Stimulated activated memory B cell treated with anti-CD40 and anti-IgM and Interleukin-4, amounts not matched to agents 10 μg/mL and 1 μg/mL and 100 μg/mL, for 72 hours (primary cell): Measurements from ENCODE around the gene ASTN2.

Experiments used
- ATAC-seq: fragments of 150-1000 bp; cut with Tn5 transposase; 2 replicates; pipeline ENCODE4 v1.10.0; 2021
- H3K27ac Mint-ChIP-seq: one replicate; pipeline ENCODE4 v1.8.0; 2022; ENCODE audit warnings: mild to moderate bottlenecking, mixed read lengths
- H3K27me3 Mint-ChIP-seq: one replicate; pipeline ENCODE4 v1.8.0; 2022; ENCODE audit warnings: mixed read lengths
- H3K36me3 Mint-ChIP-seq: one replicate; pipeline ENCODE4 v1.8.0; 2022; ENCODE audit warnings: mixed read lengths
- H3K4me1 Mint-ChIP-seq: one replicate; pipeline ENCODE4 v1.8.0; 2022; ENCODE audit warnings: mixed read lengths
- H3K4me3 Mint-ChIP-seq: one replicate; pipeline ENCODE4 v1.8.0; 2022; ENCODE audit warnings: mild to moderate bottlenecking, moderate library complexity, mixed read lengths
- H3K9me3 Mint-ChIP-seq: one replicate; pipeline ENCODE4 v1.8.0; 2022; ENCODE audit warnings: mixed read lengths

Gene ASTN2

GRCh38 chr9:116806075-116806474, 608.8 kb downstream of the ASTN2 start:
- no peak for ATAC-seq
- Mint-ChIP-seq H3K4me3 (no peak overlapping the region), H3K27me3 (no peaks in the 10 kb centered on the region), H3K9me3 (no peaks in the 10 kb centered on the region), H3K36me3 (no peaks in the 10 kb centered on the region), H3K27ac (no peak overlapping the region), H3K4me1 (peaks cover under 1% of the 10 kb centered on the region)

- H3K4me1 Mint-ChIP-seq = peaks cover 6% of the 10 kb centered on the region
- H3K27me3 Mint-ChIP-seq = no peaks in the 10 kb centered on the region
- no peaks in the 10 kb centered on the region for H3K9me3 Mint-ChIP-seq
- H3K27ac Mint-ChIP-seq = no peak overlapping the region
- ATAC-seq = peak; percentile 60
- no peak overlapping the region for H3K4me3 Mint-ChIP-seq
- H3K36me3 Mint-ChIP-seq = no peaks in the 10 kb centered on the region
These were observed 614.0 kb downstream of the ASTN2 start for GRCh38 chr9:116800885-116801284.

- H3K9me3 Mint-ChIP-seq = no peaks in the 10 kb centered on the region
- H3K36me3 Mint-ChIP-seq = no peaks in the 10 kb centered on the region
- no peak for ATAC-seq
- H3K4me1 Mint-ChIP-seq = peaks cover 6% of the 10 kb centered on the region
- H3K4me3 Mint-ChIP-seq = no peak overlapping the region
- H3K27ac Mint-ChIP-seq = no peak overlapping the region
- H3K27me3 Mint-ChIP-seq = no peaks in the 10 kb centered on the region
These were observed 614.8 kb downstream of the ASTN2 start for GRCh38 chr9:116800074-116800473.

- Mint-ChIP-seq H3K27me3 (no peaks in the 10 kb centered on the region), H3K27ac (no peak overlapping the region), H3K9me3 (no peaks in the 10 kb centered on the region), H3K4me3 (no peak overlapping the region), H3K4me1 (peaks cover 6% of the 10 kb centered on the region), H3K36me3 (no peaks in the 10 kb centered on the region)
- no peak for ATAC-seq
These were observed 616.3 kb downstream of the ASTN2 start for GRCh38 chr9:116798521-116798920.

- H3K4me1 Mint-ChIP-seq = peaks cover 6% of the 10 kb centered on the region
- no peak overlapping the region for H3K27ac Mint-ChIP-seq
- no peaks in the 10 kb centered on the region for H3K36me3 Mint-ChIP-seq
- no peaks in the 10 kb centered on the region for H3K9me3 Mint-ChIP-seq
- no peaks in the 10 kb centered on the region for H3K27me3 Mint-ChIP-seq
- no peak overlapping the region for H3K4me3 Mint-ChIP-seq
- no peak for ATAC-seq
These were observed 617.6 kb downstream of the ASTN2 start for GRCh38 chr9:116797276-116797675.

- Mint-ChIP-seq H3K36me3 (no peaks in the 10 kb centered on the region), H3K27ac (no peak overlapping the region), H3K4me3 (no peak overlapping the region), H3K9me3 (no peaks in the 10 kb centered on the region), H3K4me1 (peaks cover 6% of the 10 kb centered on the region), H3K27me3 (no peaks in the 10 kb centered on the region)
- no peak for ATAC-seq
These were observed 618.2 kb downstream of the ASTN2 start for GRCh38 chr9:116796669-116797068.

GRCh38 chr9:116795821-116796220, 619.0 kb downstream of the ASTN2 start:
- Mint-ChIP-seq H3K27ac (no peak overlapping the region), H3K27me3 (no peaks in the 10 kb centered on the region), H3K36me3 (no peaks in the 10 kb centered on the region), H3K4me1 (peaks cover 2% of the 10 kb centered on the region), H3K4me3 (no peak overlapping the region), H3K9me3 (no peaks in the 10 kb centered on the region)
- ATAC-seq = no peak

- Mint-ChIP-seq H3K36me3 (no peaks in the 10 kb centered on the region), H3K4me3 (no peak overlapping the region), H3K9me3 (no peaks in the 10 kb centered on the region), H3K27ac (no peak overlapping the region), H3K27me3 (no peaks in the 10 kb centered on the region), H3K4me1 (no peaks in the 10 kb centered on the region)
- no peak for ATAC-seq
These were observed 622.6 kb downstream of the ASTN2 start for GRCh38 chr9:116792271-116792670.

- Mint-ChIP-seq H3K4me3 (no peak overlapping the region), H3K27ac (no peak overlapping the region), H3K27me3 (no peaks in the 10 kb centered on the region), H3K36me3 (no peaks in the 10 kb centered on the region), H3K9me3 (no peaks in the 10 kb centered on the region), H3K4me1 (no peaks in the 10 kb centered on the region)
- ATAC-seq = no peak
These were observed 623.5 kb downstream of the ASTN2 start for GRCh38 chr9:116791326-116791725.

GRCh38 chr9:116789081-116789480, 625.8 kb downstream of the ASTN2 start:
- H3K9me3 Mint-ChIP-seq = no peaks in the 10 kb centered on the region
- H3K27ac Mint-ChIP-seq = no peak overlapping the region
- ATAC-seq = no peak
- H3K36me3 Mint-ChIP-seq = no peaks in the 10 kb centered on the region
- no peak overlapping the region for H3K4me3 Mint-ChIP-seq
- H3K4me1 Mint-ChIP-seq = no peaks in the 10 kb centered on the region
- H3K27me3 Mint-ChIP-seq = peaks cover 10% of the 10 kb centered on the region

GRCh38 chr9:116786737-116787136, 628.1 kb downstream of the ASTN2 start:
- Mint-ChIP-seq H3K27ac (no peak overlapping the region), H3K4me1 (no peaks in the 10 kb centered on the region), H3K27me3 (peaks cover 10% of the 10 kb centered on the region), H3K4me3 (no peak overlapping the region), H3K9me3 (peaks cover 2% of the 10 kb centered on the region), H3K36me3 (no peaks in the 10 kb centered on the region)
- no peak for ATAC-seq

- no peaks in the 10 kb centered on the region for H3K36me3 Mint-ChIP-seq
- H3K27me3 Mint-ChIP-seq = no peaks in the 10 kb centered on the region
- H3K4me1 Mint-ChIP-seq = no peaks in the 10 kb centered on the region
- no peak overlapping the region for H3K27ac Mint-ChIP-seq
- ATAC-seq = no peak
- peaks cover 10% of the 10 kb centered on the region for H3K9me3 Mint-ChIP-seq
- H3K4me3 Mint-ChIP-seq = no peak overlapping the region
These were observed 637.7 kb downstream of the ASTN2 start for GRCh38 chr9:116777116-116777515.

- Mint-ChIP-seq H3K4me3 (no peak overlapping the region), H3K27ac (no peak overlapping the region), H3K9me3 (peaks cover 6% of the 10 kb centered on the region), H3K27me3 (no peaks in the 10 kb centered on the region), H3K4me1 (no peaks in the 10 kb centered on the region), H3K36me3 (no peaks in the 10 kb centered on the region)
- no peak for ATAC-seq
These were observed 640.3 kb downstream of the ASTN2 start for GRCh38 chr9:116774421-116775180.

GRCh38 chr9:116767219-116767618, 647.6 kb downstream of the ASTN2 start:
- no peak for ATAC-seq
- H3K36me3 Mint-ChIP-seq = no peaks in the 10 kb centered on the region
- no peaks in the 10 kb centered on the region for H3K9me3 Mint-ChIP-seq
- no peaks in the 10 kb centered on the region for H3K27me3 Mint-ChIP-seq
- H3K27ac Mint-ChIP-seq = no peak overlapping the region
- no peak overlapping the region for H3K4me3 Mint-ChIP-seq
- H3K4me1 Mint-ChIP-seq = no peaks in the 10 kb centered on the region

GRCh38 chr9:116765011-116765410, 649.8 kb downstream of the ASTN2 start:
- Mint-ChIP-seq H3K27ac (no peak overlapping the region), H3K9me3 (no peaks in the 10 kb centered on the region), H3K4me3 (no peak overlapping the region), H3K27me3 (no peaks in the 10 kb centered on the region), H3K36me3 (no peaks in the 10 kb centered on the region), H3K4me1 (no peaks in the 10 kb centered on the region)
- ATAC-seq = no peak

GRCh38 chr9:116763770-116764169, 651.1 kb downstream of the ASTN2 start:
- Mint-ChIP-seq H3K36me3 (no peaks in the 10 kb centered on the region), H3K27ac (no peak overlapping the region), H3K9me3 (no peaks in the 10 kb centered on the region), H3K4me3 (no peak overlapping the region), H3K4me1 (no peaks in the 10 kb centered on the region), H3K27me3 (no peaks in the 10 kb centered on the region)
- no peak for ATAC-seq
